Fibroblast of villous mesenchyme (primary cell): ENCODE measurements around the gene FBXL2. TPM values are rescaled to one million over a fixed set of nuclear protein-coding genes. Genes with fewer than 3 reads are reported as not detected.
A peak's percentile ranks its signal among the peaks of the same experiment; 100 is the strongest.

Experiments used
- DNase-seq: peaks from one replicate; pipeline ENCODE4 v3.0.0-alpha.2; 2010; ENCODE audit warnings: low read depth
- H3K4me3 ChIP-seq: 2 replicates; pipeline ENCODE4 v1.5.1; 2011; ENCODE audit warnings: low read depth, mild to moderate bottlenecking, low read length
- total RNA-seq: library from RNA; depleted of rRNA; stranded (reverse); fragments of >200 nt; gene quantifications from 2 replicates; pipeline ENCODE4 v1.2.3, GENCODE V29; 2012
- TF ChIP-seq, protein P1 (sequence below): IDR thresholded peaks from 2 replicates; pipeline ENCODE4 v1.5.1; 2012; ENCODE audit warnings: low read depth, mild to moderate bottlenecking, low read length; ENCODE audit not compliant: insufficient read depth

The FBXL2 gene, protein sequence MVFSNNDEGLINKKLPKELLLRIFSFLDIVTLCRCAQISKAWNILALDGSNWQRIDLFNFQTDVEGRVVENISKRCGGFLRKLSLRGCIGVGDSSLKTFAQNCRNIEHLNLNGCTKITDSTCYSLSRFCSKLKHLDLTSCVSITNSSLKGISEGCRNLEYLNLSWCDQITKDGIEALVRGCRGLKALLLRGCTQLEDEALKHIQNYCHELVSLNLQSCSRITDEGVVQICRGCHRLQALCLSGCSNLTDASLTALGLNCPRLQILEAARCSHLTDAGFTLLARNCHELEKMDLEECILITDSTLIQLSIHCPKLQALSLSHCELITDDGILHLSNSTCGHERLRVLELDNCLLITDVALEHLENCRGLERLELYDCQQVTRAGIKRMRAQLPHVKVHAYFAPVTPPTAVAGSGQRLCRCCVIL
- total RNA-seq = 12.6 and 16.8 TPM in 2 replicates

DNA sequence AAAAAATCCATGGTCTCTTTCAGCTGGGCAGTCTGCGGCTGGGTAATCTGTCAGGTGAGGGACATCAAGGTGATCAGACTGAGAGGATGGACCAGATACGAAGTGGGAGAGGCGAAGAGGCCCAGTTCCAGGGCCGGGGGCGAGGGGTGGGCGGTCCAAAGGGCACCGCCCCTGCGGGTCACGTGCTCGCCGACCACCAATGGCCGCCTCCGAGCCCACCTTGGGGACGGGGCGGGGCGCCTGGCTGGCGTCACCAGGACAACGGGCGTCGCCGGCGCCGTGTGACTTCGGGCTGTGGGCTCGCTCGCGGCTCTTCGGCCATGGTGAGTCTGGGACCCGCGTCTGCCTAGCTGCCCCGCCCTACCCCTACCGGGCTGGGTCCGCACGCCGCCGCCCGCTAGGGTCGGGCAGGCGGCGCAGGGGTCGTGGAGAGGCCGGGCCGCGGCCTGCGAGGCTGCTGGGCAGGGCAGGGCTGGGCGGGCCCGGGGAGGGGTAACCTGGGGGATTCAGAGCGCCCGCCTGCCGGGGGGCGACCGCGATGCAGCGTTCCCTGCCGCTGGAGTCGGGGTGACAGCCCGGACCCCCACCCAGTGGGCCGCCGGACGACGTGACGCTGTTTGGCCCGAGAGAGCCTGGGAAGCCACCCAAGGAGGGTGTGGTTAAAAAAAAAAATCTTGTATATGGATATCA lies at the start of gene FBXL2:
FBXL2 (plus strand) TSS at position 250 of the 690 bp plus-strand sequence; CDS start at position 321, 71 bp downstream.
- DNase-seq = peak; percentile 56
- TF ChIP-seq, protein P1, sequence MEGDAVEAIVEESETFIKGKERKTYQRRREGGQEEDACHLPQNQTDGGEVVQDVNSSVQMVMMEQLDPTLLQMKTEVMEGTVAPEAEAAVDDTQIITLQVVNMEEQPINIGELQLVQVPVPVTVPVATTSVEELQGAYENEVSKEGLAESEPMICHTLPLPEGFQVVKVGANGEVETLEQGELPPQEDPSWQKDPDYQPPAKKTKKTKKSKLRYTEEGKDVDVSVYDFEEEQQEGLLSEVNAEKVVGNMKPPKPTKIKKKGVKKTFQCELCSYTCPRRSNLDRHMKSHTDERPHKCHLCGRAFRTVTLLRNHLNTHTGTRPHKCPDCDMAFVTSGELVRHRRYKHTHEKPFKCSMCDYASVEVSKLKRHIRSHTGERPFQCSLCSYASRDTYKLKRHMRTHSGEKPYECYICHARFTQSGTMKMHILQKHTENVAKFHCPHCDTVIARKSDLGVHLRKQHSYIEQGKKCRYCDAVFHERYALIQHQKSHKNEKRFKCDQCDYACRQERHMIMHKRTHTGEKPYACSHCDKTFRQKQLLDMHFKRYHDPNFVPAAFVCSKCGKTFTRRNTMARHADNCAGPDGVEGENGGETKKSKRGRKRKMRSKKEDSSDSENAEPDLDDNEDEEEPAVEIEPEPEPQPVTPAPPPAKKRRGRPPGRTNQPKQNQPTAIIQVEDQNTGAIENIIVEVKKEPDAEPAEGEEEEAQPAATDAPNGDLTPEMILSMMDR = no peak
- H3K4me3 ChIP-seq = peak within 1 kb of the TSS; percentile 75

DNA sequence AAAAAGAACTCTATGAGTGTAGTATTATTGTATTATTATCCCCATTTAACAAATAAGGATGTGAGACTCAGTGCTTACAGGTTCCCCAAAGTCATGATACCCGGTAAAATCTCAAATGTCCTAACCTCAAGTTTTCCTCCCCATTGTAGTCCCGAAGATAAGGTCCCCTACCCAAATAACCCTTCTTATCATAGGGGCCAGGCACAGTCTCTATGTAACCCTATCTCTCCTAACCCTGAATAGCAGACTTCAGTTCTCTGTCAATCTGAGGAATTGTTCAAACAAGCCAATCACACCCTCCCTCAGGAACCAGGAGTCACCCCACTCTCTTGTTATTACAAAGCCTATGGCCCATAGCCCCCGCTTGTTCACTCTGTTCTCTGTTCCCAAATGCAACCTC lies 48.2 kb upstream of the FBXL2 start:
- no peak overlapping the region for H3K4me3 ChIP-seq
- TF ChIP-seq, protein P1 = no peak
- DNase-seq = no peak

DNA sequence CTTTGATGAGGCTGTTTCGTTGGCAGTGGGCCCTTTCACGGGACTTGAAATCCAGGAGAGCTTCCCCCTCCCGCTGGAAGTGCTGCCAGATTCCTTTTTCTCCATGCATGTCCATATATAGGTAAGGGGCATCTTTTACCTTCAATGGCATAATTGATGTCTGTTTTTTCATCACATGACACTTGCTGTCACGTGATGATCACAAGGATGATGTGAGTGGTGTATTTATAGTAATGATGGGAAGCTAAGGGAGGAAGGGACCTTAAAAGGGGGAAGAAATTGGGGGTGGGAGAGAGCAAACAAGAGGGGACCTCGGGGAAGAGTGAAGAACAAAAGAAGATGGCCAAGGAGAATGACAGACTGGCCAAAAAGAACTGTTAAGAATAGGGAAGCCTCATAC lies 47.3 kb upstream of the FBXL2 start:
- no peak for DNase-seq
- no peak overlapping the region for H3K4me3 ChIP-seq
- TF ChIP-seq, protein P1 = no peak

DNA sequence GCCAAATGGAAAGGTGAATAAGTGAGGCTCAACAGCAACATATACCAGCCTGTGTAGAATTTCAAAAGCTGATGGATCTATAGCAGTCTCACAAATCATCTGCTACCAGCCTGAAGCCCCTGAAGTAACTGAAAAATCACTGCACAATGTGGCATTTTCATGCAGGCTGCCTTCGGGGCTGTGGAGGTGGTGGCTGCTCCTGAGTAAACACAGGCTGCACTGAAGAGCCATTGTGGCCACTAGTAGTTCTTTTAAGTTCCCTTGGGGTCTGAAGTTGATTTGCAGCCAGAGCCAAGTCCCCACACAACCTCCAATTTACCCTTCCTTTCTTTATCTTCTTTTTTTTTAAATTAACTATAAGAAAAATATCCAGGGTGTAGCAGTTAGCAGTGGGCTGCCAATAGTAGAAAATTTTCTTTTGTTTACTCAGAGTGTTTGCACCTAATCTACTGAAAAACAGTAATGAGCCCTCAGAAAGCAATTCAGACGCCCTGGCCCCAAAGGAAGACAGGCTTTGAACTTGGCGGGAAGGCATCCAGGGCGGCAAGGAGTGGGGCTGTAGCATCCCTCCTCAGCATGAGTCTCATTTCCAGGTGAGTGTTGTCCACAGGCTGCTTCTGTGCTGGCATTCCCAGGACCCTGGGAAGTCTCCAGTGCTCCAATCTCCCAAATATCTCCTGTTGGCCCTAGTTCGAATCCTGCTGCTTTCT lies 45.3 kb upstream of the FBXL2 start:
- no peak overlapping the region for H3K4me3 ChIP-seq
- no peak for DNase-seq
- TF ChIP-seq, protein P1 = no peak

DNA sequence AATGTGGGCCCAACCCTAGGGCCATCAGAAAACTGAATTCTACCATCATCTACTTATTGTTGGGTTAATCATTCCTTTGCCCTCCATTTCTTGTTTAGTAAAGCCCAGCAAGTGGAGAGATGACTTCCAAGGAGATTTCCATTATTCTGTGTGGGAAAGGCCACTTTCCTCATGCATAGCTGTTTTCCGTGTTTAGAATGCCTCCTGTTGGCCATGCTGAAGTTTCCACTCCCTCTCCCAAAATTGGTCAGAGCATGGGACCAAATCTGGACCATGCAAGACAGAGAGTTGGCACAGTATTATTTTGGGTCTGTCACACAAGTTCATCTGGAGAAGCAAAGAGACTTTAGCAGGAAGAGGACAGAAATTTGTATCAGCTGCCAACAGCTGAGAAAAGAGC lies 43.4 kb upstream of the FBXL2 start:
- H3K4me3 ChIP-seq = no peak overlapping the region
- no peak for DNase-seq
- TF ChIP-seq, protein P1 = no peak

DNA sequence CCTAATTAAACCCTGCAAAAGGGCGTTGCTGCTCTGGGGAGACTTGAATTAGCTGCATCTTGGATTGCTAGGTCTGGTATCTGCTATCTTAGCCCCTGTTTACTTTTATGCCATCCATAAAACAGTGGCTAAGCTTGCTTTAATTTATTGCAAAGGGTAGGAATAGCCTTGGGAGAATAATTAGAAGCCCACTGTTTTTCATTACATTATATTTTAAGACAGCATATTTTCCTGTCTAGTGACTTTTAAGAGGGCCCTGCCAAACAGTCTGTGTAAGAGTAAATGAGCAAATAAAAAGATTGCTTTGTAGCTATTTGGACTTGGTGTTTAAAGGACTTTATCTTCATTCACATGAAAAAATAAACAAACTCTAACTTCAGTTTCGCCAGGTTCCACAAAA lies 41.2 kb upstream of the FBXL2 start:
- TF ChIP-seq, protein P1 = no peak
- H3K4me3 ChIP-seq = no peak overlapping the region
- DNase-seq = peak; percentile 9
